B cell (primary cell): Measurements from ENCODE around the gene TDRD9. TPM values are rescaled to one million over a fixed set of nuclear protein-coding genes. Genes with fewer than 3 reads are reported as not detected.

Source experiments
- ATAC-seq: fragments of 200-7000 bp; cut with Tn5 transposase; one replicate; pipeline ENCODE4 v1.10.0; 2021; ENCODE audit warnings: low read depth, mild to moderate bottlenecking, moderate number of reproducible peaks, moderate library complexity
- CTCF ChIA-PET: fragments of 350-600 bp; sonication (Branson Sonifier 250); formaldehyde crosslinking; loops from one replicate; lab custom pipeline; 2021; ENCODE audit warnings: antibody characterized with exemption, inconsistent platforms; lab: Charles Lee
- POLR2A ChIA-PET: fragments of 350-600 bp; sonication (Branson Sonifier 250); formaldehyde crosslinking; loops from one replicate; lab custom pipeline; 2021; ENCODE audit warnings: antibody characterized with exemption; lab: Charles Lee
- DNase-seq: peaks from one replicate; pipeline ENCODE4 v3.0.0; 2013
- H2AFZ ChIP-seq: 2 replicates; pipeline ENCODE4 v1.6.1; 2012; ENCODE audit warnings: mild to moderate bottlenecking, low read depth, low read length; ENCODE audit not compliant: insufficient read depth, poor library complexity, severe bottlenecking
- H3K27ac ChIP-seq, 2 donors: 1 replicate in 1 of 2; 2 replicates in 1 of 2; pipeline ENCODE4 v1.5.1; 2012 to 2013; ENCODE audit warnings: low read length in 2 of 2, mild to moderate bottlenecking in 2 of 2, moderate library complexity in 1 of 2
- H3K27me3 ChIP-seq, 4 experiments: fragments of 200-600 bp in 1 of 4; sonication (generic) in 1 of 4; replicated peaks in 1 of 4; 1 replicate in 2 of 4; 2 replicates in 2 of 4; pipeline versions ENCODE4 v1.6.1 to v1.7.0; 2013 to 2016; ENCODE audit warnings: low read length in 3 of 4, mild to moderate bottlenecking in 2 of 4, mixed read lengths in 1 of 4, moderate library complexity in 1 of 4; ENCODE audit not compliant: insufficient read depth in 4 of 4, control insufficient read depth in 3 of 4; ENCODE audit errors: control extremely low read depth in 1 of 4
- H3K36me3 ChIP-seq, 2 experiments: replicated peaks in 1 of 2; 1 replicate in 1 of 2; 2 replicates in 1 of 2; pipeline versions ENCODE4 v1.6.1 to v1.7.1; 2013; ENCODE audit warnings: low read length in 1 of 2; ENCODE audit not compliant: insufficient read depth in 2 of 2, control insufficient read depth in 1 of 2; ENCODE audit errors: control extremely low read depth in 1 of 2, extremely low read depth in 1 of 2
- H3K4me1 ChIP-seq, 2 donors: fragments of 200-600 bp in 1 of 2; sonication (generic) in 1 of 2; 1 replicate in 1 of 2; 2 replicates in 1 of 2; pipeline versions ENCODE4 v1.5.1 to v1.6.1; 2013 to 2017; ENCODE audit warnings: low read length in 2 of 2; ENCODE audit not compliant: control insufficient read depth in 2 of 2, insufficient read depth in 2 of 2
- H3K4me2 ChIP-seq: replicated peaks from 2 replicates; pipeline ENCODE3; 2012; ENCODE audit warnings: mild to moderate bottlenecking, low read depth, low read length; ENCODE audit not compliant: poor library complexity, severe bottlenecking
- H3K4me3 ChIP-seq, 5 experiments: fragments of 200-600 bp in 1 of 5; sonication (generic) in 1 of 5; 1 replicate in 3 of 5; 2 replicates in 2 of 5; pipeline versions ENCODE4 v1.5.1 to v1.7.0; 2011 to 2016; ENCODE audit warnings: low read length in 4 of 5, mild to moderate bottlenecking in 4 of 5, low read depth in 2 of 5, control low read depth in 1 of 5, moderate library complexity in 1 of 5; ENCODE audit not compliant: insufficient read depth in 1 of 5; ENCODE audit errors: control extremely low read depth in 1 of 5, extremely low read depth in 1 of 5
- H3K79me2 ChIP-seq: fragments of 200-600 bp; sonication (generic); one replicate; pipeline ENCODE4 v1.6.0; 2016; ENCODE audit warnings: low read length; ENCODE audit not compliant: control insufficient read depth, insufficient read depth
- H3K9ac ChIP-seq: fragments of 200-600 bp; sonication (generic); 2 replicates; pipeline ENCODE4 v1.6.1; 2017; ENCODE audit warnings: mild to moderate bottlenecking, low read length, moderate library complexity
- H3K9me3 ChIP-seq, 3 donors: one replicate each; pipeline versions ENCODE4 v1.6.1 to v1.7.1; 2013; ENCODE audit warnings: low read length in 2 of 3; ENCODE audit not compliant: control insufficient read depth in 2 of 3, insufficient read depth in 1 of 3; ENCODE audit errors: control extremely low read depth in 1 of 3
- H4K20me1 ChIP-seq: 2 replicates; pipeline ENCODE4 v1.6.0; 2012; ENCODE audit warnings: mild to moderate bottlenecking, low read length; ENCODE audit not compliant: insufficient read depth, control insufficient read depth, poor library complexity, severe bottlenecking
- H3K27ac Mint-ChIP-seq: one replicate; pipeline ENCODE4 v1.8.0; 2021; ENCODE audit warnings: mixed read lengths
- H3K27me3 Mint-ChIP-seq: one replicate; pipeline ENCODE4 v1.8.0; 2021; ENCODE audit warnings: mixed read lengths
- H3K4me1 Mint-ChIP-seq: one replicate; pipeline ENCODE4 v1.8.0; 2021; ENCODE audit warnings: mixed read lengths
- H3K4me3 Mint-ChIP-seq: one replicate; pipeline ENCODE4 v1.8.0; 2021; ENCODE audit warnings: mixed read lengths
- H3K9me3 Mint-ChIP-seq: one replicate; pipeline ENCODE4 v1.8.0; 2022; ENCODE audit warnings: mixed read lengths; ENCODE audit not compliant: insufficient read depth
- CTCF ChIP-seq: fragments of 200-600 bp; IDR thresholded peaks from one replicate; pipeline ENCODE4 v1.8.0; 2022; ENCODE audit warnings: antibody characterized with exemption, mild to moderate bottlenecking
- EZH2 ChIP-seq: IDR thresholded peaks from 2 replicates; pipeline ENCODE4 v1.6.1; 2012; ENCODE audit warnings: borderline replicate concordance, low read depth, mild to moderate bottlenecking, moderate library complexity, low read length; ENCODE audit not compliant: insufficient read depth, poor library complexity, severe bottlenecking
- WGBS: methylation state at CpG from one replicate; pipeline ENCODE4 v1.1.5; 2013; ENCODE audit warnings: missing lambda C conversion rate; ENCODE audit not compliant: insufficient coverage; 5-methylcytosine and 5-hydroxymethylcytosine counted together
- intact Hi-C: fragments of 100-400 bp; cut with micrococcal nuclease; formaldehyde crosslinking; loops from one replicate; pipeline ENCODE4 v1.10.0; 2022
- polyA plus RNA-seq: library from polyadenylated mRNA; depleted of rRNA; stranded (reverse); fragments of >200 nt; gene quantifications from 2 replicates; pipeline ENCODE4 v1.2.3, GENCODE V29; 2012
- total RNA-seq, 2 donors: library from RNA; stranded (reverse); fragments of 120-200 nt in 1 of 2; gene quantifications; 1 replicate in 1 of 2; 2 replicates in 1 of 2; pipeline versions ENCODE4 v1.2.3 to v1.2.4, GENCODE V29; 2013 to 2022

TDRD9 gene
- total and polyA plus RNA-seq, 2 donors (not counting 1 experiment from before 2014, with no cell fraction given), result 1.1 to 2.4 TPM

GRCh38 chr14:103889313-103890051, 38.8 kb upstream of the TDRD9 start:
- no peaks in the 10 kb centered on the region for H4K20me1 ChIP-seq
- no peaks in the 10 kb centered on the region for H3K27me3 ChIP-seq
- no peak overlapping the region for H3K4me3 ChIP-seq
- no peaks in the 10 kb centered on the region for H3K79me2 ChIP-seq
- TF ChIP-seq CTCF (no peak), EZH2 (no peak)
- intact Hi-C loops, result no loop called here
- H3K27ac ChIP-seq, result no peak overlapping the region
- H2AFZ ChIP-seq, result no peak overlapping the region
- no peak for ATAC-seq
- WGBS, result 94% methylated on average over 28 of the region's 31 CpGs
- H3K9ac ChIP-seq, result no peak overlapping the region
- Mint-ChIP-seq H3K4me3 (no peak overlapping the region), H3K27me3 (no peaks in the 10 kb centered on the region), H3K27ac (no peak overlapping the region), H3K4me1 (no peaks in the 10 kb centered on the region), H3K9me3 (no peaks in the 10 kb centered on the region)
- H3K4me2 ChIP-seq, result no peak overlapping the region
- H3K4me1 ChIP-seq, result no peaks in the 10 kb centered on the region
- POLR2A ChIA-PET, result no interaction called here
- no peak for DNase-seq
- CTCF ChIA-PET, result interaction anchor here (0.5 kb wide), 1 partner anchor 81 kb away, joined by 3 read pairs; no protein-coding TSS in a partner anchor
- no peaks in the 10 kb centered on the region for H3K9me3 ChIP-seq
- no peaks in the 10 kb centered on the region for H3K36me3 ChIP-seq

GRCh38 chr14:103890052-103890371, 38.2 kb upstream of the TDRD9 start:
- ChIA-PET POLR2A (no interaction called here), CTCF (no interaction called here)

More at GRCh38 chr14:103890052-103890371, 38.2 kb upstream of the TDRD9 start:
- H3K4me1 ChIP-seq, result no peaks in the 10 kb centered on the region
- intact Hi-C loops, result no loop called here
- H3K27me3 ChIP-seq, result no peaks in the 10 kb centered on the region
- Mint-ChIP-seq H3K9me3 (no peaks in the 10 kb centered on the region), H3K27ac (no peak overlapping the region), H3K4me3 (no peak overlapping the region), H3K27me3 (no peaks in the 10 kb centered on the region), H3K4me1 (no peaks in the 10 kb centered on the region)
- no peaks in the 10 kb centered on the region for H3K79me2 ChIP-seq
- TF ChIP-seq EZH2, result no peak
- no peak for TF ChIP-seq CTCF
- H3K4me3 ChIP-seq, result no peak overlapping the region
- no peaks in the 10 kb centered on the region for H3K36me3 ChIP-seq
- no peak overlapping the region for H3K27ac ChIP-seq
- no peak for ATAC-seq
- no peak overlapping the region for H2AFZ ChIP-seq
- no peak overlapping the region for H3K4me2 ChIP-seq
- 96% methylated on average over 10 of the region's 10 CpGs for WGBS
- no peak for DNase-seq
- H3K9me3 ChIP-seq, result no peaks in the 10 kb centered on the region
- no peaks in the 10 kb centered on the region for H4K20me1 ChIP-seq
- H3K9ac ChIP-seq, result no peak overlapping the region
